PC-9 (cell line): ENCODE data around the gene ACBD6. TPM values are rescaled to one million over a fixed set of nuclear protein-coding genes. Genes with fewer than 3 reads are reported as not detected.

Source experiments
- BruUV-seq: library from RNA; stranded (reverse); fragments of 400-500 nt; replicated peaks from 2 replicates; lab custom pipeline; 2021; lab: Mats Ljungman, UMichigan
- CTCF ChIA-PET: fragments of 300-600 bp; sonication (Branson Sonifier 250); formaldehyde crosslinking; loops from one replicate; lab custom pipeline; 2022; ENCODE audit warnings: antibody characterized with exemption; lab: Charles Lee
- POLR2A ChIA-PET: fragments of 300-600 bp; sonication (Branson Sonifier 250); formaldehyde crosslinking; loops from one replicate; lab custom pipeline; 2022; ENCODE audit warnings: antibody characterized with exemption; ENCODE audit not compliant: unreplicated experiment; lab: Charles Lee
- DNase-seq, 2 experiments: peaks; one replicate each; pipeline versions ENCODE4 v3.0.0 to v3.0.0-alpha.2; 2015 to 2022; ENCODE audit warnings: mixed read lengths in 1 of 2
- H2AFZ ChIP-seq: fragments of 200-600 bp; sonication (generic); 2 replicates; pipeline ENCODE4 v1.8.1; 2017; ENCODE audit warnings: antibody characterized with exemption
- H3F3A ChIP-seq: fragments of 200-600 bp; sonication (generic); 2 replicates; pipeline ENCODE4 v1.8.1; 2017; ENCODE audit warnings: antibody characterized with exemption, mild to moderate bottlenecking, low read depth; ENCODE audit not compliant: insufficient read depth
- H3K27ac ChIP-seq: fragments of 200-600 bp; sonication (generic); 2 replicates; pipeline ENCODE4 v1.6.1; 2016; ENCODE audit warnings: mixed run types
- H3K27me3 ChIP-seq: fragments of 200-600 bp; sonication (generic); 2 replicates; pipeline ENCODE4 v1.6.1; 2016; ENCODE audit warnings: low read depth, mixed run types; ENCODE audit not compliant: insufficient read depth
- H3K36me3 ChIP-seq: fragments of 200-600 bp; sonication (generic); 2 replicates; pipeline ENCODE4 v1.6.1; 2016; ENCODE audit warnings: low read depth, mixed run types
- H3K4me1 ChIP-seq: fragments of 200-600 bp; sonication (generic); replicated peaks from 2 replicates; pipeline ENCODE4 v1.6.1; 2016; ENCODE audit warnings: mixed run types; ENCODE audit not compliant: insufficient read depth
- H3K4me2 ChIP-seq: fragments of 200-600 bp; sonication (generic); 2 replicates; pipeline ENCODE4 v1.6.1; 2017; ENCODE audit warnings: mixed run types
- H3K4me3 ChIP-seq: fragments of 200-600 bp; sonication (generic); 2 replicates; pipeline ENCODE4 v1.6.1; 2016; ENCODE audit warnings: mixed run types
- H3K79me2 ChIP-seq: fragments of 200-600 bp; sonication (generic); 2 replicates; pipeline ENCODE4 v1.6.1; 2017; ENCODE audit warnings: low read depth, mixed run types
- H3K9me2 ChIP-seq: fragments of 200-600 bp; sonication (generic); 2 replicates; pipeline ENCODE4 v1.8.1; 2017; ENCODE audit warnings: mild to moderate bottlenecking; ENCODE audit not compliant: insufficient read depth
- H3K9me3 ChIP-seq: fragments of 200-600 bp; sonication (generic); 2 replicates; pipeline ENCODE4 v1.8.1; 2016; ENCODE audit warnings: low read depth; ENCODE audit not compliant: insufficient read depth
- H4K20me1 ChIP-seq: fragments of 200-600 bp; sonication (generic); 2 replicates; pipeline ENCODE4 v1.8.1; 2017; ENCODE audit not compliant: insufficient read depth
- CTCF ChIP-seq: fragments of 200-600 bp; sonication (generic); conservative IDR thresholded peaks from 2 replicates; pipeline ENCODE4 v1.6.1; 2017; ENCODE audit warnings: mixed run types, antibody characterized with exemption, mild to moderate bottlenecking, moderate library complexity
- EZH2 ChIP-seq: fragments of 200-600 bp; sonication (generic); IDR thresholded peaks from 2 replicates; pipeline ENCODE4 v1.8.0; 2017; ENCODE audit warnings: antibody characterized with exemption, low read depth
- intact Hi-C: fragments of 100-400 bp; cut with micrococcal nuclease; formaldehyde crosslinking; loops from one replicate; pipeline ENCODE4 v1.10.0; 2022; ENCODE audit not compliant: unreplicated experiment
- total RNA-seq: library from RNA; stranded (reverse); gene quantifications from 2 replicates; pipeline ENCODE4 v1.2.3, GENCODE V29; 2021

ACBD6 gene
- total RNA-seq, 1 experiment from 2014 or later: 61.0 TPM

- Histone ChIP-seq H3F3A (peaks cover 3% of the 10 kb centered on the region; the same call in 1 of the 2 replicates), H3K9me3 (0 out of 2 replicates have a peak, but pooled peaks cover 3% of the 10 kb centered on the region), H3K27me3 (no peaks in the 10 kb centered on the region), H3K36me3 (no peaks in the 10 kb centered on the region), H3K4me1 (peaks cover 28% of the 10 kb centered on the region), H2AFZ (no peak overlapping the region), H3K4me3 (no peak overlapping the region), H3K4me2 (no peak overlapping the region), H3K27ac (peak overlapping the region; percentile 42), H3K79me2 (no peaks in the 10 kb centered on the region), H4K20me1 (no peaks in the 10 kb centered on the region), H3K9me2 (no peaks in the 10 kb centered on the region)
- POLR2A ChIA-PET: no interaction called here
- intact Hi-C loops: no loop called here
- no TSS peak for BruUV-seq
- TF ChIP-seq CTCF (no peak), EZH2 (no peak)
- DNase-seq: peak in 1 of 2 experiments; percentile 54
- CTCF ChIA-PET: no interaction called here
These were observed 193.0 kb downstream of the ACBD6 start for GRCh38 chr1:180309338-180309737.

GRCh38 chr1:180301135-180301742 lies 201.1 kb downstream of the ACBD6 start:
- Histone ChIP-seq H3K36me3 (no peaks in the 10 kb centered on the region), H3K9me2 (no peaks in the 10 kb centered on the region), H3K9me3 (no peaks in the 10 kb centered on the region), H3K4me2 (no peak overlapping the region), H3K27me3 (no peaks in the 10 kb centered on the region), H3F3A (no peaks in the 10 kb centered on the region; the same call in 1 of the 2 replicates), H3K4me1 (no peaks in the 10 kb centered on the region), H2AFZ (no peak overlapping the region), H3K27ac (no peak overlapping the region), H3K4me3 (no peak overlapping the region), H4K20me1 (no peaks in the 10 kb centered on the region), H3K79me2 (no peaks in the 10 kb centered on the region)
- DNase-seq: no peak
- TF ChIP-seq CTCF: no peak
- no peak for TF ChIP-seq EZH2
- ChIA-PET CTCF (no interaction called here), POLR2A (no interaction called here)
- no TSS peak for BruUV-seq
- intact Hi-C loops: no loop called here

- TF ChIP-seq EZH2 (no peak), CTCF (no peak)
- CTCF ChIA-PET: no interaction called here
- Histone ChIP-seq H3K27me3 (no peaks in the 10 kb centered on the region), H3F3A (no peaks in the 10 kb centered on the region; the same call in 1 of the 2 replicates), H3K36me3 (no peaks in the 10 kb centered on the region), H3K9me3 (no peaks in the 10 kb centered on the region), H3K4me3 (no peak overlapping the region), H3K27ac (no peak overlapping the region), H4K20me1 (no peaks in the 10 kb centered on the region), H3K79me2 (no peaks in the 10 kb centered on the region), H2AFZ (no peak overlapping the region), H3K4me1 (no peaks in the 10 kb centered on the region), H3K9me2 (no peaks in the 10 kb centered on the region), H3K4me2 (no peak overlapping the region)
- intact Hi-C loops: no loop called here
- POLR2A ChIA-PET: interaction anchor here (0.6 kb wide), 1 partner anchor 75 kb away, joined by 3 read pairs; no protein-coding TSS in a partner anchor
- no TSS peak for BruUV-seq
- no peak for DNase-seq
These were observed 202.7 kb downstream of the ACBD6 start for GRCh38 chr1:180299479-180300221.
